Heart right ventricle (tissue), 16 donors: ENCODE results near the gene BHLHE40. TPM values are rescaled to one million over a fixed set of nuclear protein-coding genes. Genes with fewer than 3 reads are reported as not detected.
A peak's percentile ranks its signal among the peaks of the same experiment; 100 is the strongest.

Experiments
- ATAC-seq, 8 donors: fragments of 200-7000 bp; cut with Tn5 transposase; one replicate each; pipeline ENCODE4 v1.9.1; 2020; ENCODE audit warnings: mild to moderate bottlenecking in 8 of 8, moderate library complexity in 8 of 8, moderate number of reproducible peaks in 1 of 8
- DNase-seq, 2 donors: peaks; one replicate each; pipeline ENCODE4 v3.0.0-alpha.2; 2020
- H3K27ac ChIP-seq, 10 donors: fragments of 200-600 bp; sonication (generic) in 2 of 10; one replicate each; pipeline versions ENCODE4 v1.5.0 to v1.8.0; 2020 to 2022; ENCODE audit warnings: mild to moderate bottlenecking in 3 of 10
- H3K27me3 ChIP-seq, 7 donors: fragments of 200-600 bp; one replicate each; pipeline ENCODE4 v1.8.0; 2021 to 2022; ENCODE audit warnings: mild to moderate bottlenecking in 2 of 7
- H3K36me3 ChIP-seq, 9 donors: fragments of 200-600 bp; sonication (generic) in 1 of 9; one replicate each; pipeline versions ENCODE4 v1.5.0 to v1.8.0; 2020 to 2022; ENCODE audit warnings: mild to moderate bottlenecking in 2 of 9
- H3K4me1 ChIP-seq, 9 donors: fragments of 200-600 bp; sonication (generic) in 1 of 9; one replicate each; pipeline versions ENCODE4 v1.5.0 to v1.8.0; 2020 to 2022; ENCODE audit warnings: mild to moderate bottlenecking in 4 of 9
- H3K4me3 ChIP-seq, 10 donors: fragments of 200-600 bp; sonication (generic) in 2 of 10; one replicate each; pipeline versions ENCODE4 v1.5.0 to v1.8.0; 2020 to 2022; ENCODE audit warnings: mild to moderate bottlenecking in 7 of 10, moderate library complexity in 2 of 10
- H3K9me3 ChIP-seq, 11 donors: fragments of 200-600 bp in 10 of 11; sonication (generic) in 2 of 11; one replicate each; pipeline versions ENCODE4 v1.5.0 to v1.8.0; 2013 to 2022; ENCODE audit warnings: mild to moderate bottlenecking in 2 of 11, control low read depth in 1 of 11, moderate library complexity in 1 of 11
- CTCF ChIP-seq, 9 donors: fragments of 200-600 bp; sonication (generic) in 2 of 9; IDR thresholded peaks; one replicate each; pipeline versions ENCODE4 v1.5.0 to v1.8.0; 2021 to 2022; ENCODE audit warnings: antibody characterized with exemption in 9 of 9, mild to moderate bottlenecking in 5 of 9, moderate library complexity in 1 of 9
- WGBS, 2 donors: extraction: QIAGEN DNeasy Blood & Tissue Kit; methylation state at CpG; one replicate each; pipeline ENCODE4 v1.1.7; 2013; ENCODE audit warnings: inconsistent platforms in 1 of 2; 5-methylcytosine and 5-hydroxymethylcytosine counted together
- intact Hi-C, 10 donors: fragments of 100-400 bp; cut with DNase I; formaldehyde crosslinking; loops; one replicate each; pipeline versions ENCODE4 v1.11.1 to v1.14.2; 2022
- polyA plus RNA-seq, 2 donors: library from polyadenylated mRNA; stranded (reverse); fragments of 200-250 nt; gene quantifications; one replicate each; pipeline ENCODE4 v1.2.3, GENCODE V29; 2013
- total RNA-seq, 10 donors: library from RNA; stranded (reverse); fragmentation: NEBNext Ultra II Directional in 3 of 10; extraction: Animal tissue kit (Norgen Biotek cat#: 25700) in 3 of 10; gene quantifications; one replicate each; pipeline versions ENCODE4 v1.2.1 to v1.2.4, GENCODE V29; 2021 to 2023
- donor health status: Arrhythmogenic right ventricular cardiomyopathy.
- donor health status: ischemic (EF 13 %, LVEDD 7.1; RV severe dilation, severe dysfunction).
- donor health status: healthy with polysubstance abuse.
- donor health status: DM: no; HTN: yes; CAD: no.
- donor health status: DM: no; HTN: no; CAD: no.
- donor health status: ischemic (EF 25% LVEDD 6.9; RV normal size, moderate dysfunction).
- donor health status: ischemic (EF 25% LVEDD 5.7; RV mildly dilated, moderate dysfunction).
- donor health status: healthy.
- donor health status: DM: yes; HTN: yes; CAD: no.
- donor health status: Ischemic cardiomyopathy.
- donor health status: ischemic (EF 35%, LVEDD 5.7; RV mildly dilated, moderate dysfunction).
- donor health status: nonischemic (EF 11% LVEDD 7.7; RV severe dilation, severe dysfunction).
- donor health status: DM: yes; HTN: yes; CAD: no.
- donor health status: PGD.
- donor health status: ischemic (EF 29% LVEDD 5.4; RV normal size, mild dysfunction).
- donor health status: nonischemic (EF 23%, LVEDD 6.1; RV moderate dilation, normal function).

The BHLHE40 gene
- total and polyA plus RNA-seq, 12 donors = 10.0 to 209 (median 49.7) TPM

GRCh38 chr3:5002174-5002870 is 23.1 kb downstream of the BHLHE40 start:
- ATAC-seq = peak in 2 of 8 donors; percentile 14 to 19
- 64 to 67% methylated on average over 16 of the region's 16 CpGs for WGBS, 2 donors
- H3K36me3 ChIP-seq = no peaks in the 10 kb centered on the region
- no peak overlapping the region for H3K4me3 ChIP-seq
- intact Hi-C loops = no loop called here
- H3K9me3 ChIP-seq = no peaks in the 10 kb centered on the region
- no peak for DNase-seq
- no peaks in the 10 kb centered on the region for H3K27me3 ChIP-seq
- no peak for TF ChIP-seq CTCF (IDR thresholded peaks at IDR 0.05)
- H3K27ac ChIP-seq = no peak overlapping the region
- peaks cover 0 to 15% (median 0%) of the 10 kb centered on the region in 9 donors for H3K4me1 ChIP-seq

GRCh38 chr3:5002871-5003247 is 23.6 kb downstream of the BHLHE40 start:
- DNase-seq (no peak), ATAC-seq (no peak)
- Histone ChIP-seq H3K4me1 (peaks cover 0 to 17% (median 0%) of the 10 kb centered on the region in 9 donors), H3K9me3 (no peaks in the 10 kb centered on the region), H3K36me3 (no peaks in the 10 kb centered on the region), H3K27ac (no peak overlapping the region), H3K4me3 (no peak overlapping the region), H3K27me3 (no peaks in the 10 kb centered on the region)
- intact Hi-C loops = no loop called here
- WGBS, 2 donors = 93 to 95% methylated on average over 6 of the region's 6 CpGs
- no peak for TF ChIP-seq CTCF (IDR thresholded peaks at IDR 0.05)

DNA sequence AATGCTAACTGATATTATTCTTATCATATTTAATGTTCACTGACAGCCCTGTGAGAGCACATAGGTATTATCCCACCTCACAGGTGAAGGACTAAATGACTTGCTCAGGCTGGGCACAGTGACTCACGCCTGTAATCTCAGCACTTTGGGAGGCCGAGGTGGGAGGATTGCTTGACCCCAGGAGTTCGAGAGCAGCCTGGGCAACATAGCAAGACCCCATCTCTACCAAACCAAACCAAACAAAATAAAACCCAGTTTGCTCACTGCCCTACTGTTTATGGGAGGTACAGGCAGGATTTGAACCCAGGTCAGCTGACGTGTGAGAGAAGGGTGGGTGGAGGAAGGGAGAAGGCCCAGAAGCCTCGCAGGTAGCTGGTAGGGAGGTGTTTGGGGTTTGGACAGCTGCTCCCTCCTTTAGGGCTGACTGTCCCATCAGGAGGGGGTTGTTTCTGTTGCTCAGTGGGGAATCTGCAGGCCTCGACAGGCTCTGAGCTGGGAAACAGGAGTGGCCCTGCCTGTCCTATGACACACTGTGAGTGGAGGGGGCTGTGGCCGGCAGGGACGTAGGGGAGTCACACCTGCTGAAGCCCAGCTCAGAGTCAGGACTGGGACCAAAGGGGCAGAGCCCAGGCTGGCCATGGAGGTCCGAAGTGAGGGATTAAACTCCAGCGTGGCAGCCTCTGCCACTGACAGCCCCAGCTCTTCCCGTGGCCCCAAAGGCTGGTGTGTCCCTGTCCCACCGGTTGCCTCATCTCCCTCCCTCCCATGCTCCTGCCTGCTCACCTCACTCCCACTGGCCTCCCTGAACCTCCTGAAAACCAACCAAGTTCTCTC is 25.3 kb downstream of the BHLHE40 start:
- Histone ChIP-seq H3K4me1 (peaks cover 0 to 17% (median 0%) of the 10 kb centered on the region in 9 donors), H3K27me3 (no peaks in the 10 kb centered on the region), H3K36me3 (no peaks in the 10 kb centered on the region), H3K27ac (no peak overlapping the region), H3K9me3 (no peaks in the 10 kb centered on the region), H3K4me3 (no peak overlapping the region)
- intact Hi-C loops = no loop called here
- ATAC-seq (no peak), DNase-seq (no peak)
- WGBS, 2 donors = 94 to 95% methylated on average over 12 of the region's 12 CpGs
- no peak for TF ChIP-seq CTCF (IDR thresholded peaks at IDR 0.05)

DNA sequence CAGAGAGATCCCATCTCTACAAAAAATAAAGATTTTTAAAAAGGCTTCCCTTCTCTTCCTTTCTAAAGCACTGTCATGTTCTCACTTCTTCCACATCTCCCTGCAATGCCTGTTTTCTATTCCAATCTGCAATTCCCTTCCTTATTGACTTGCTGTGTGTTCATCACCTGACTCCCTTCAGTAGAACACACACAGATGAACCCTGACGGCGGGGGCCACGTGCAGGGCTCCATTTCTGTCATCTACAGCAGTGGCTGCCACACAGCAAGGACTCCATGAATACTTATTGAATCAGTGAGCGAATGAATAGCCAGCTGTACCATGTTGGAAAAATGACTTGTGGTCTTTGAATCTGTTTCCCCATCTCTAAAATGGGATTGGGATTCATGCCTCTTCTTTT is 26.1 kb downstream of the BHLHE40 start:
- H3K27me3 ChIP-seq = no peaks in the 10 kb centered on the region
- intact Hi-C loops = no loop called here
- ATAC-seq (no peak), DNase-seq (no peak)
- TF ChIP-seq CTCF (IDR thresholded peaks at IDR 0.05) = no peak
- peaks cover 0 to 24% (median 0%) of the 10 kb centered on the region in 9 donors for H3K4me1 ChIP-seq
- no peak overlapping the region for H3K4me3 ChIP-seq
- no peaks in the 10 kb centered on the region for H3K36me3 ChIP-seq
- no peak overlapping the region for H3K27ac ChIP-seq
- 68 to 73% methylated on average over 4 of the region's 4 CpGs for WGBS, 2 donors
- H3K9me3 ChIP-seq = no peaks in the 10 kb centered on the region
